Measurements from ENCODE around the gene ADRM1.

Gene ADRM1

DNA sequence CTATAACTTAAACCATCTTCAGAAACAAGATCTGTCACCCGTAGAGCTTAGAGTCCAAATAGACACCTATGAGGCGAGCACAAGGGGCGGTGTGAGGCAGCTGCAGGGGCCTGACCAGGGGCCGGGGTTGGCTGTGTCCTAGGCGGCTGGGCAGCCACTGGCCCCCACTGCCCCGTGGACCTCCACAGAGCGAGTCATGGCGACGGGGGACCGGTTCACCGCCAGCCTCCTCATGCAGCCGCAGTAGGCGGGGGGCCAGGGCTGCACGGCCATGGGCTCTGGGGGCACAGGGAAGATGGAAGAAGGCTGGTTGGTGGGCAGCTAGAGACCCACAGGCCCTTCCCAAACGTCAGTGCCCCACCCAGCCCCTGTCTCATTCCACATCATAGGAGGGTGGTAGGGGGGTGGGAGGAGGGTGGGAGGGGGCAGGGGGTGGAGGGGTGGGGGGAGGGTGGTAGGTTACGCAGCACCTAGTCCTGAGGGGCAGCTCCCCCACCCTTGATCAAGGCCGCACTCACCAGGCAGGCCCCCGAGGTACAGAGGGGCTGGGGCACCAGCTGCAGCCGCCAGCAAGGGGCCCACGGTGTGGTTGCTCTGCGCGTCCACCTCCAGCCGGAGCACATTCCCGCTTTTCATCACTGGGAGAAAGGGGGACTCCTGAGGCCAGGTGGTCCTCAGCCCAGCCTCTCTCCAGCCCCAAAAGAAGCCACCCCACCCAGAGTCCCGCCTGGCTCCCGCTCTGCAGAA, 6.6 kb downstream of the ADRM1 start:
- DNase-seq = no peak
- H3K27me3 Mint-ChIP-seq = no peaks in the 10 kb centered on the region
- H3K36me3 Mint-ChIP-seq (ENCODE audit: low read depth) = peaks cover 48% of the 10 kb centered on the region
- H3K4me1 Mint-ChIP-seq (ENCODE audit: low read depth) = peaks cover 18% of the 10 kb centered on the region
- H3K9me3 Mint-ChIP-seq = no peaks in the 10 kb centered on the region
- peak overlapping the region; percentile 26 for H3K27ac Mint-ChIP-seq
- no peak overlapping the region for H3K4me3 Mint-ChIP-seq

DNA sequence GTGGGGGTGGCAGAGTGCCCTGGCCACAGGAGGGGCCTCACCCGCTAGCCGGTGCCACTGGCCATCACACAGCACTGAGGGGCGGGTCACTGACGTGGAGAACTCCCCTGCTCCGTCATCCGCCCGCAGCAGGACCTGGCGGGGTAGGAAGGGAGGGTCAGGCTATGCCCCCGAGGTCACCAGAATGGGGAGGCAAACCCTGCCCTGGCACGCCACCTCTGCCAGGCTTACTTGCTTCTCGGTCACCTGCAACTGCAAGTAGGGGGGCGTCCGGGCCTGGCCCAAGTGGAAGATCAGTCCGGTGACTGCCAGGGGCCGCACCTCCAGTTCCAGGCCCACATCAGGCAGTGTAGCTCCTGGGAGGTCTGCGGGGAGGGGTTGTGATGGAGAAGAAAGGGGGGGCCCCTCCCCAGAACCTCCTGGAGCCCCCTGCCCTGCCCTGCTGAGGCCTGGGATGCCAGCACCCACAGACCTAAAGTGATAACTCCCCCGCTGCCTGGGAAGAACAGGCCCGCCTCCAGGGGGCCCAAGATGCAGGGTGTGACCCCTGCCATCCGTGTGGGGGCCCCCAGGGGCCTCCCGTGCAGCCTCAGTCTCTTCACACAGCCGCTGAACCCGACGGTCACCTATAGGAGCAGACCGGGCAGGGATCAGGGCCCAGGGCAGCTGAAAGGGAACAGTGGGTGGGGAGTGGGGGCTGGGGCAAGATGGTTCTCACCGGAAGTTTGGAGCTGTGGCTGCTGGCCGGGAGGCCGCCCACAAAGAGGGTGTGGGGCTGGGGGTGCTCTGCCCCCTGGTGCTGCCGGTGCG, 7.4 kb downstream of the ADRM1 start:
- Mint-ChIP-seq H3K27ac (no peak overlapping the region), H3K27me3 (no peaks in the 10 kb centered on the region), H3K4me3 (no peak overlapping the region), H3K4me1 (ENCODE audit: low read depth) (peaks cover 11% of the 10 kb centered on the region), H3K9me3 (no peaks in the 10 kb centered on the region), H3K36me3 (ENCODE audit: low read depth) (peaks cover 41% of the 10 kb centered on the region)
- DNase-seq = no peak

DNA sequence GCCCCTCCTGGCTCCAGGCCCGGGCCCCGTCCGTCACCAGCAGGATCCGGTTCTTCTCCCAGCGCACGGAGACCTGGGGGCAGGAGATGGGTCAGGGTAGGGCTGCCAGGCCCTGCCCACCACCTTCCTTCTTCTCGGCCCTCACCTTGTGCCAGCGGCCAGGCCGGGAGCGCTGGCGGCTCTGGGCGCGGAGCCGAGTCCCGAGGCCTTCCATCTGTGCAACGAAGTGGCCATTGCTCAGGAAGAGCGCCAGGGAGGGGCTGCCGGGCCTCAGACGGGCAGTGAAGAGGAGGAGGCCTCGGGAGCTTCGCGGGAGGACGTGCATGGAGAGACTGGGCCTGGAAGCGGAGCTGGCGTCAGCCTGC, 7.9 kb downstream of the ADRM1 start:
- Mint-ChIP-seq H3K9me3 (no peaks in the 10 kb centered on the region), H3K36me3 (ENCODE audit: low read depth) (peaks cover 35% of the 10 kb centered on the region), H3K27ac (no peak overlapping the region), H3K27me3 (no peaks in the 10 kb centered on the region), H3K4me3 (no peak overlapping the region), H3K4me1 (ENCODE audit: low read depth) (peaks cover 5% of the 10 kb centered on the region)
- DNase-seq = no peak

DNA sequence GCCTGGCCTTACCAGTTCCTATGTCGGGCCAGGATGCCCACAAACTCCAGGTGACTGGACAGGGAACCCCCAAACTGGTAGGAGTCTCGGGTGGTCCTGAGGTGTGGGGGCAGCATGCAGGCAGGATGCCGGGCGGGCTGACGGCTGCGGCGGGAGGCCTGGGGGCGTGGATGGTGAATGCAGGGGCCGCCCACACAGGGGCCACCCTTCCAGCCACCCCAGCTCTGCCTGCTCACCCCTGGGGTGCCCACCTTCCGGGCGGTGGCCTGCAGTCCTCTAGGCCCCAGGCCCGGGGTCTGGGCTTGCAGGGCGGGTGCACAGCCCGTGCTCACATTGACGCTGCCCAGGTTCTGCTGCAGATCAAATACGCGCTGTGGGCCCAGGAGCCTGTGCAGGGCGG, 8.4 kb downstream of the ADRM1 start:
- no peak overlapping the region for H3K27ac Mint-ChIP-seq
- peaks cover under 1% of the 10 kb centered on the region for H3K4me1 Mint-ChIP-seq (ENCODE audit: low read depth)

DNA sequence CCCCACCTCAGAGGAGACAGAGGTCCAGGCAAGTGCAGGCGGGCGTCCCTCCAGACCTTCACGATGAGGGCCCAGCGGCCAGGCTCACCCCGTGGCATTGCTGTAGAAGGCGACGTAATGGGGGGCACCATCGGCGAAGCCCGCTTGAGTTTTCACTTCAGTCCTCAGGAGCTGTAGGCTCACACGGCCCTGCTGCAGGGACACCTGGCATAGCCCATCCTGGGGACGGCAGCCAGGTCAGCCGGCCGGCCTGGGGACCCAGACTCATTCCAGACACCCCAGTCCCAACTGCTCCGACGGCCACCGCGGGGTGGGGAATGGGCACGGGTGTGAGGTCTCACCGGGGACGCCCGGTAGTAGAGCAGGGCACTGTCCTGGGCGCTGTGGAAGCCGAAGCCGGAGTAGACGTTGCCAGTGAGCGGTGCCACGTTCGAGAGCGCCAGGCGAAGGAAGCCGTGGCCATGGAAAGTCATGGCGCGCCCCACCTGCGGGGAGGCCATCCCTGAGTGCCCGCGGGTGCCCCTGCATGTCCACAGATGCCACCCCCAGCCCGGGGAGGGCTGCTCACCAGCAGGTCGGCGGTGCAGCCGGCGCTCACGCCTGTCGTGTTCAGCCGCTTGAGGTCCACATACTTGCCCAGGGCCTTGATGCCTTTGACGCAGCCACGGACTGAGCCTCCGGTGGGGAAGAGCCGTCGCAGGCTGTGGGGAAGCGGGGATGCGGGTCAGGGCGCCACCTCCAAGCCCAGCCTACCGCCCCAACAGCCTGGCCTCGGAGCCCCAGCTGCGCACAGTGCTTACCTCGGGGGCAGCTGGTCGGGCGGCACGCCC, 9.2 kb downstream of the ADRM1 start:
- Mint-ChIP-seq H3K9me3 (no peaks in the 10 kb centered on the region), H3K27me3 (no peaks in the 10 kb centered on the region), H3K36me3 (ENCODE audit: low read depth) (peaks cover 22% of the 10 kb centered on the region), H3K27ac (no peak overlapping the region), H3K4me3 (no peak overlapping the region), H3K4me1 (ENCODE audit: low read depth) (no peaks in the 10 kb centered on the region)
- DNase-seq = no peak

More for the DNA sequence above, 8.4 kb downstream of the ADRM1 start:
- Mint-ChIP-seq H3K9me3 (no peaks in the 10 kb centered on the region), H3K27me3 (no peaks in the 10 kb centered on the region), H3K4me3 (no peak overlapping the region), H3K36me3 (ENCODE audit: low read depth) (peaks cover 31% of the 10 kb centered on the region)
- no peak for DNase-seq

DNA sequence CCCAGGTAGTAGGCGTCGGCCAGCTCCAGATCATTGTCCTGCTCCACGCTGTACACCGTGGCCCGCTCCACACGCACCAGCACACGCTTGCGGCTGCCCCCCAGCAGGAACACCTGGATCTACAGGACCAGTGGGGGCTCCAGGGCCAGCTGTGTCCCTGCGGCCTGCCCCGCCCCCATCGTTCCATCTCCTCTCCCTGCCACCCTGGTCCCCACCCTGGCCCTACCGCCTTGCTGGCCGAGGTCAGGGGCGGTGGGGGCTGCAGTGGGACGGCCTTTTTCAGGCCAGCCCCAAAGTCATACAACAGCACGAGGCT, 9.8 kb downstream of the ADRM1 start:
- Mint-ChIP-seq H3K9me3 (no peaks in the 10 kb centered on the region), H3K27me3 (no peaks in the 10 kb centered on the region), H3K4me3 (no peak overlapping the region), H3K4me1 (ENCODE audit: low read depth) (no peaks in the 10 kb centered on the region), H3K36me3 (ENCODE audit: low read depth) (peaks cover 16% of the 10 kb centered on the region), H3K27ac (no peak overlapping the region)
- no peak for DNase-seq

DNA sequence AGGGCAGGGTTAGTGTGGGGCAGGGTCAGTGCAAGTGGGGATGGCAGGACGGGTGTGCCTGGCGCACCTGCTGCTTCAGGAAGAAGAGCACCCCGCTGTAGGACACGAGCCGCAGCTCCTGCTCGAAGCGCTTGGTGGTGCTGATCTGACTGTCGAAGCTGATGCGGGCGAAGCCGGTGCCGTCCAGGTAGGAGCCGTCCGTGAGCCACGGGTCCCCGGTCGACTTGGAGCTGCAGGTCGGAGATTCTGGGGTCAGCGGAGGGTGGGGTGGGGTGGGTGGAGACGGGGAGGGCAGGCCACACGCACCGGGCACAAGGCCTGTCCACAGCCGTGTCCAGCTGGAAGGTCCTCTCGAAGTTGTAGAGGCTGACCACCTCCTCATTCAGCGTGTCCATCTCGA, 10.2 kb downstream of the ADRM1 start:
- no peaks in the 10 kb centered on the region for H3K9me3 Mint-ChIP-seq
- no peak overlapping the region for H3K4me3 Mint-ChIP-seq
- no peaks in the 10 kb centered on the region for H3K4me1 Mint-ChIP-seq (ENCODE audit: low read depth)
- H3K36me3 Mint-ChIP-seq (ENCODE audit: low read depth) = peaks cover 12% of the 10 kb centered on the region
- no peaks in the 10 kb centered on the region for H3K27me3 Mint-ChIP-seq
- H3K27ac Mint-ChIP-seq = no peak overlapping the region
- no peak for DNase-seq

DNA sequence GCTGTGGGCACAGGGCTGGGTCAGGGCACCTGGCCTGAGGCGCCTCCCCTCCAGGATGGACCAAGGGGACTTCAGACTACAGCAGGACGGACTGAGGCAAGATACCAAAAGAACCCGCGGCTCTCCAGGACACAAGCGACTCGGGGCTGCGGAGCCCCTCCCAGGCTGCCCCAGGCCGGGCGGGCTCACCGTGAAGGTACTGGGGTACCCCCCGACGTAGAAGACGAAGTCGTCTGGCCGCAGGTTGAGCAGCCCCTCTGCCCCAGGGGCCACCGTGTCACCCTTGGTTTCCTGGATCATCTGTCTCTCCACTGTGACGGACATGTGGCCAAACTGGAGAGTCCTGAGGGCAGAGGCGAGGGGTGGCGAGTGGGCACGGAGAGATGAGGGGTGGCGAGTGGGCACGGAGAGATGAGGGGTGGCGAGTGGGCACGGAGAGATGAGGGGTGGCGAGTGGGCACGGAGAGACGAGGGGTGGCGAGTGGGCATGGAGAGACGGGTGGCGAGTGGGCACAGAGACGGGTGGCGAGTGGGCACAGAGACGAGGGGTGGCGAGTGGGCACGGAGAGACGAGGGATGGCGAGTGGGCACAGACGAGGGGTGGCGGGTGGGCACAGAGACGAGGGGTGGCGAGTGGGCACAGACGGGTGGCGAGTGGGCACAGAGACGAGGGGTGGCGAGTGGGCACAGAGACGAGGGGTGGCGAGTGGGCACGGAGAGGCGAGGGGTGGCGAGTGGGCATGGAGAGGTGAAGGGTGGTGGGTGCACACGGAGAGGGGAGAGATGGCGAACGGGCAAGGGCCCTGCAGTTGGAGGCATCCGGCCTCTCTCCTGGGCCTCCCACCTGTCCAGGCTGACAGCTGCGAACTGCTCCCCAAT, 10.9 kb downstream of the ADRM1 start:
- no peak overlapping the region for H3K4me3 Mint-ChIP-seq
- H3K36me3 Mint-ChIP-seq (ENCODE audit: low read depth) = peaks cover 5% of the 10 kb centered on the region
- no peaks in the 10 kb centered on the region for H3K4me1 Mint-ChIP-seq (ENCODE audit: low read depth)
- H3K9me3 Mint-ChIP-seq = no peaks in the 10 kb centered on the region
- H3K27ac Mint-ChIP-seq = no peak overlapping the region
- DNase-seq = no peak
- no peaks in the 10 kb centered on the region for H3K27me3 Mint-ChIP-seq

DNA sequence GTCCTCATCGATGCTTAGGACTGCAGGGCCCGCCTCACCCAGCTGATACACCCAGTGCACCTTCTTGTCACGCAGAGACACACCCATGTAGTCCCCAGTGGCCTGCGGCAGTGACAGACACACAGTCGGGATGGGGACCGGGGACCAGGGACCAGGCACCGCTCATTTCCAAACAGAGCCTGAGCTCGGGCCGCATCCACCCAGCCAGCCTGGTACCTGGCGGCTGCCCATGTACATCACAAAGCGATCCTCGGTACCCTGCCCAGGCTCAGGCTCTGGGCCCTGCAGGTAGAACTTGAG, 11.5 kb downstream of the ADRM1 start:
- no peaks in the 10 kb centered on the region for H3K27me3 Mint-ChIP-seq
- DNase-seq = no peak
- no peak overlapping the region for H3K27ac Mint-ChIP-seq
- H3K9me3 Mint-ChIP-seq = no peaks in the 10 kb centered on the region
- no peaks in the 10 kb centered on the region for H3K4me1 Mint-ChIP-seq (ENCODE audit: low read depth)
- no peaks in the 10 kb centered on the region for H3K36me3 Mint-ChIP-seq (ENCODE audit: low read depth)
- H3K4me3 Mint-ChIP-seq = no peak overlapping the region

DNA sequence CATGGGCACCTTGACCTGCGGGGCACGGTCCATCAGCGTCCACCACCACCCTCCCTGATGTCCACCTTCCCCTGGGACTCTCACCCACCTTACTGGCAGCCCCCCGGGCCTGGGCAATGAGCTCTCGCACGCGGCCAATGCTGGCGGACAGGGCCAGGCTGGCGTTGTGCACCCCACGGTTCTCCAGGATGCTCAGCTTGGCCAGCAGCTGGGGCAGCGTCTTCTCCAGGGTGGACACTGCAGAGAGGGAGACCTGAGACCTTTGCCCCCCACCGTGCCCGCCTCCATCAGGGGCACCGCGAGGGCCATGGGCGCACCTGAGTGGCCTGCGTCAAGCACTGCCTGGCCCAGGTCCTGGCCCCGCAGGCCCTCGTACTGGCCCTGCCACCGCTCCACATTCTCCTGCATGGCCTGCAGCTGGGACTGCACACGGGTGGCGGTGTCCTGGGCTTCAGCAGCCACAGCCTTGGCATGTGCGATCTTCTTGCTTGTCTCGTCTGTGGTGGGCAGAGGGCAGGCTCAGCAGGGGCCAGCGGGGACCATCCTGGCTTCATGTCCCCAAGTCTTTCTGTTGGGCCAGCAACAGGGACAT, 12.0 kb downstream of the ADRM1 start:
- Mint-ChIP-seq H3K9me3 (no peaks in the 10 kb centered on the region), H3K36me3 (ENCODE audit: low read depth) (no peaks in the 10 kb centered on the region), H3K27ac (no peak overlapping the region), H3K4me1 (ENCODE audit: low read depth) (no peaks in the 10 kb centered on the region), H3K4me3 (no peak overlapping the region), H3K27me3 (no peaks in the 10 kb centered on the region)
- DNase-seq = no peak

DNA sequence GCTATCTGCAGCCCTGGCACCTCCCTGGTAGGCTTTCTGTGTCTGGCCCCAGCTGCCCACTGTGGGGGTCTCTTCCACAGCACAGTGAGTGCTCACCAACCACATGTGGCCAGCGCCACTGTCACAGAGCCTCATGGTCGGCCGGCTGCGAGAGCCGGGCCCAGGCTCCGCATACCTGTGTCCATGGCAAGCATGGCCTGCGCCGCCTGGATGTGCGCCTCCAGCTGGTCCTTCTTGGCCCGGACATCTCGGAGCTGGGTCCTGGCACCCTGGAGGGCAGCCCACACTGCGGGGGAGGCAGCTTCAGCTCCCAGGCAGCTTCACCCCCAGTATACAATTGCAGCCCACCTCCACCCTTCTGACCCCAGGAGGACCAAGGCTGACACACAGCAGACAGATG, 13.0 kb downstream of the ADRM1 start:
- H3K36me3 Mint-ChIP-seq (ENCODE audit: low read depth) = no peaks in the 10 kb centered on the region
- H3K27me3 Mint-ChIP-seq = no peaks in the 10 kb centered on the region
- H3K27ac Mint-ChIP-seq = no peak overlapping the region
- DNase-seq = no peak
- H3K4me1 Mint-ChIP-seq (ENCODE audit: low read depth) = no peaks in the 10 kb centered on the region
- no peaks in the 10 kb centered on the region for H3K9me3 Mint-ChIP-seq
- no peak overlapping the region for H3K4me3 Mint-ChIP-seq

DNA sequence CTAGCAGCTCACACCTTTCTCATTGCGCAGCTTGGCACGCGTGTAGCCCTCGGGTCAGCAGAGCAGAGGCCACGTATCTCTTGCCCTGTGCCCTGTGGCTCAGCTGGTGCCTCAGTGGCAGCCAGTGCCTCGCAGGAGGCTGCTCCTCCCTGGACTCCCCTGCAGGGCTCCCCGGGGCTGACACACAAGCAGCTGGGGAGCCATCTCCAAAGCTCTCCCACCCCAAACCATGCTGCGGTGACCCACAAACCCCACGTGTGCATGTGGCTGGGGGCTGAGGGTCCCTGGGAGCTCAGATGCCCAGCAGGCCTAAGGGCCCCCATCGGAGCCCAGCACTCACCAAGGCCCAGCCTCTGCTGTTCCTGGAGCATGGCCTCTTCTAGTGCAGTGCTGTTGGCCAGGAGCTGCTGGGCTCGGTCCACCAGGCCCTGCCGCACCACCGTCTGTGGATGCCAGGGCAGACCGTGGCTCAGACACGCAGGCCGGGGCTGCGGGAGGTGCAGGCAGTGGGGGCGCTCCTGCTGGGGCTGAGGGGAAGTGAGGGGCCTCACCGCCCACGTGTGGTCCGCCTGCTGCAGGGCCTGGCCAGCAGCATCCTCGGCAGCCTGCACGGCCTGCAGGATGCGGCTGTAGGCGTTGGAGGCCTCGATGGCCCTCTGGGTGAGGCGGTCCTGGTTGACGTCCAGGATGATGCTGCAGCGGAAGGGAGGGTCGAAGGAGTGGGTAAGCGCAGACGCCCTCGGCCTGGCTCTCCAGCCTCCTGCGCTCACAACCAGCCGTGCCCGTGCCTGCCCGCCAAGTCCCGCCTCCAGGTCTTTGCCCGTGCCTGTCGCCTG, 13.8 kb downstream of the ADRM1 start:
- DNase-seq = no peak
- H3K9me3 Mint-ChIP-seq = no peaks in the 10 kb centered on the region
- H3K4me3 Mint-ChIP-seq = no peak overlapping the region
- no peaks in the 10 kb centered on the region for H3K4me1 Mint-ChIP-seq (ENCODE audit: low read depth)
- no peak overlapping the region for H3K27ac Mint-ChIP-seq
- H3K27me3 Mint-ChIP-seq = no peaks in the 10 kb centered on the region
- H3K36me3 Mint-ChIP-seq (ENCODE audit: low read depth) = no peaks in the 10 kb centered on the region

DNA sequence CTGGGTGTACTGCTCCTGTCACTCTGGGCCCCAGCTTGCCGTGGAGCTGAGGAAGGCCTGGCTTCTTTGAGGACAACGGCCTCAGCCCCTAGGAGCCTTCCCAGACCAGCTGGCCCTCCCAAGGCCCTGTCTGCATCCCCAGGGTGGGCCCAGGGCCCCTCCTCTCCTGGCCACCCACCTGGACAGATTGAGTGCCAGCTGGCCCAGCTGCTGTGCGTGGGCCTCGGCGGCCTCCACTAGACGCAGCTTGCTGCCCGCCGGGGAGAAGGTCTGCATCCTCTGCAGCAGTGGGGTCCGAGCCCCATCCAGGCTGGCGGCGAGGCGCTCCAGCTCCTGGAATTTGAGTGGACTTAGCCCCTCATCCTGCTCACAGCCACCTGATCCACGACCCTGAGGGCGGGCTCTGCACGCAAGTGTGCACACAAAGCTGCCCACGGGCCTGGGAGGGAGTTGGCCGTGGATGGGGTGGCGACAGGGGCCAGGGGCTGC, 14.4 kb downstream of the ADRM1 start:
- H3K27me3 Mint-ChIP-seq = no peaks in the 10 kb centered on the region
- H3K9me3 Mint-ChIP-seq = no peaks in the 10 kb centered on the region
- H3K4me3 Mint-ChIP-seq = no peak overlapping the region
- H3K4me1 Mint-ChIP-seq (ENCODE audit: low read depth) = no peaks in the 10 kb centered on the region
- DNase-seq = no peak
- no peaks in the 10 kb centered on the region for H3K36me3 Mint-ChIP-seq (ENCODE audit: low read depth)
- no peak overlapping the region for H3K27ac Mint-ChIP-seq
